NCI-H1417 (cell line): ENCODE results near the gene STK4.
A peak's percentile ranks its signal among the peaks of the same experiment; 100 is the strongest.

Source experiments
- DNase-seq, 3 experiments: peaks; one replicate each; lab custom pipeline; 2025; lab: John Stamatoyannopoulos, UW

Gene STK4

GRCh38 chr20:45029884-45030283 is 63.6 kb downstream of the STK4 start:
- no peak for DNase-seq

- DNase-seq = peak in 2 of 3 experiments; percentile 9 to 59
These were observed 66.0 kb downstream of the STK4 start for GRCh38 chr20:45032276-45032675.

- no peak for DNase-seq
These were observed 66.5 kb downstream of the STK4 start for GRCh38 chr20:45032781-45033180.

GRCh38 chr20:45034436-45034835 is 68.1 kb downstream of the STK4 start:
- DNase-seq = no peak

GRCh38 chr20:45036044-45036755 is 69.9 kb downstream of the STK4 start:
- DNase-seq = no peak

GRCh38 chr20:45037050-45037449 is 70.7 kb downstream of the STK4 start:
- peak in 1 of 3 experiments; percentile 30 for DNase-seq

- no peak for DNase-seq
These were observed 71.3 kb downstream of the STK4 start for GRCh38 chr20:45037635-45038034.

GRCh38 chr20:45038745-45039474 is 72.6 kb downstream of the STK4 start:
- no peak for DNase-seq

- DNase-seq = no peak
These were observed 73.1 kb downstream of the STK4 start for GRCh38 chr20:45039475-45039820.

- DNase-seq = peak in 2 of 3 experiments; percentile 68 to 90
These were observed 75.4 kb downstream of the STK4 start for GRCh38 chr20:45041464-45042337.

GRCh38 chr20:45042978-45043377 is 76.7 kb downstream of the STK4 start:
- DNase-seq = no peak

GRCh38 chr20:45044084-45044573 is 77.8 kb downstream of the STK4 start:
- peak; percentile 60 to 86 (median 70) for DNase-seq

GRCh38 chr20:45044601-45045000 is 78.3 kb downstream of the STK4 start:
- DNase-seq = no peak

GRCh38 chr20:45047581-45048119 is 81.3 kb downstream of the STK4 start:
- DNase-seq = peak in 2 of 3 experiments; percentile 17 to 70

- DNase-seq = no peak
These were observed 83.1 kb downstream of the STK4 start for GRCh38 chr20:45049438-45049837.

GRCh38 chr20:45049904-45050471 is 83.7 kb downstream of the STK4 start:
- DNase-seq = no peak

GRCh38 chr20:45051204-45052060 is 85.1 kb downstream of the STK4 start:
- DNase-seq = no peak

GRCh38 chr20:45052698-45053429 is 86.6 kb downstream of the STK4 start:
- DNase-seq = peak in 1 of 3 experiments; percentile 58

GRCh38 chr20:45053430-45054351 is 87.4 kb downstream of the STK4 start:
- no peak for DNase-seq
